Measurements from ENCODE around the gene SPACA9.

The SPACA9 gene

DNA sequence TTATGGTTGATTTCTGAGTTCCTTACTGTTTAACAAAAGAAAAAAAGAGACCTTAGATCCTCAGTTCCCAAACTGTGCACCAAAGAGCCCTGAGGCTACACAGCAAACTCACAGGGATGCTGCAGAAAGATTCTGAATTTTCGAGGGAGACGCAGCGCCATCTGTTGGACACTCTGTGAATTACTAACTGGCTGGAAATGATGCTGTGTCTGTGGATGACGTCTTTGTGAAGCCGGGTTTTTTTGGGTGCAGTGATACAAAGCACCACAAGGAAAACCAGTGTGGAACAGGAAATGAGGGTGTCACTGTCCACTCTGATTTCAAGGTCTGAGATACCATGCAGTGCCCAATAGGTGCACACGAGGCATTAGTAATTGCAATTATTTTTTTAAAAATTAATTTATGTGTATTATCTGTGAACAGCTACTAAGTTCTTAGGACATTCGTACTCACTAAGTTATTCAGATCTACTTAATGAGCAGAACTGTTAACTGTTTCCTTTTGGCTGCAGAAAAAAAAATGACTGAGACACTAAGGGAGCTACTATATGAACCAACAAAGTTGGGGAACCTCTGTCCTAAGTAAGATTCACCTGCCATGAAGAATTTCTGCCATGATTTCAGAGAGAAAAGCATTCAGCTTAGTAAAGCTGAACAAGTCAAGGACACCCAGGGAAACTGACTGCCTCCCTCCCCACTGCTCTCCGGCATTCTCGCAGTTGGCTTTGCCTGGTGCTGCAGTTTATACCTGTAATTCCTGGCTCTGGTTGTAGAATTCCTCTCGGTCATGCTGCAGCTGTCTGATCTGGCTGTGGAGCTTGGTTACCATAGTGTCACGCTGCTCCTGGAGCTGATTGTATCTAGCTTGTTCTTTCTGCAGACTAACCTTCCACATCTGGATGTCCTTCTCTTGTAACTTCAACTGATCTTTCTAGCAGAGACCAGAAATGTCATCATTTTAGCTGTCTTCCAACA, 23.4 kb downstream of the SPACA9 start:
- TF ChIP-seq, protein P1, sequence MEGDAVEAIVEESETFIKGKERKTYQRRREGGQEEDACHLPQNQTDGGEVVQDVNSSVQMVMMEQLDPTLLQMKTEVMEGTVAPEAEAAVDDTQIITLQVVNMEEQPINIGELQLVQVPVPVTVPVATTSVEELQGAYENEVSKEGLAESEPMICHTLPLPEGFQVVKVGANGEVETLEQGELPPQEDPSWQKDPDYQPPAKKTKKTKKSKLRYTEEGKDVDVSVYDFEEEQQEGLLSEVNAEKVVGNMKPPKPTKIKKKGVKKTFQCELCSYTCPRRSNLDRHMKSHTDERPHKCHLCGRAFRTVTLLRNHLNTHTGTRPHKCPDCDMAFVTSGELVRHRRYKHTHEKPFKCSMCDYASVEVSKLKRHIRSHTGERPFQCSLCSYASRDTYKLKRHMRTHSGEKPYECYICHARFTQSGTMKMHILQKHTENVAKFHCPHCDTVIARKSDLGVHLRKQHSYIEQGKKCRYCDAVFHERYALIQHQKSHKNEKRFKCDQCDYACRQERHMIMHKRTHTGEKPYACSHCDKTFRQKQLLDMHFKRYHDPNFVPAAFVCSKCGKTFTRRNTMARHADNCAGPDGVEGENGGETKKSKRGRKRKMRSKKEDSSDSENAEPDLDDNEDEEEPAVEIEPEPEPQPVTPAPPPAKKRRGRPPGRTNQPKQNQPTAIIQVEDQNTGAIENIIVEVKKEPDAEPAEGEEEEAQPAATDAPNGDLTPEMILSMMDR (IDR thresholded peaks at IDR 0.05; ENCODE audit: low read length, missing control alignments), result peak; percentile 93

DNA sequence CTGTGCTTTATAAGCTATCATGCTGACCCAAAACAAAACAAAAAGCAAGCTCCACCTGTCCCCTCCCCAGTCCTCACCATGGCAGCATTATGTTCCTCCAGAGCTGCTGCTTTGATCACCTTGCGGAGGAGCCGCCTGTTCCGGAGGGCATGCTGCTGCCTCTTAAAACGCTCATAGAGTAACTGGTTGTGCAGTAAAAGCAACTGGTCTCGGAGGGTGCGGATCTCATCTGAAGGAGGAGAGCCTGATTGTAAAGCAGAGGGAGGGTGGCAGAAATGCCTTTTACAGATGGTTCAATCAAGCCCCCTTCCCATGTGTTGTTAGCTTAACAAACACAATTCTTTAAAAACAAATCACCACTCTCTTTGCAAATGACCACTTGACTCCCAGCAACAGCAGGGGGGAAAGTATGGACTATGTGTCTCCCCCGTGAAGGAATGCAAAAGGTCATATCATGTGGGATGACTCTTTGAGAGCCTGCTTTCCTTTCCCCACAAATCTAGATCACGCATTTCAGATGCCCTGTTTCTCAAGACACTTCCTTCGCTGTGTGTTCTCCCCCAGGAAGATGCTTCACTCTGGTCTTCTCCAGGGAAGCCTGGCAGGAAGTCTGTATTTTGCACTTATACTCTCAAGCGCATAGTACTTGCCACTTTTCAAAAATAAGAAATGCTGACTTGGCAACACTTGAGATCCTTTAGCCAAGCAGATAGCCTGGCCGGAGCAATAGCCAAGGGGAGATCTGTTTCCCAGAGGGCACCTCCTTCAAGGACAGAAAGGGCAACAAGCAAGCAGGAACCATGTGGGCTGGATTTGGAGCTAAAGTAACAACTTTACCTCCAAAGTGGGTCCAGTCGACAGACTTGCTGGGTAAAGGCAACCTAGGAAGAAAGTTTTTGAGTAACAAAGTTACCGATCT, 25.1 kb downstream of the SPACA9 start:
- no peak overlapping the region for H3K4me3 ChIP-seq (replicated peaks; ENCODE audit: low read depth, low read length)
- TF ChIP-seq, protein P1 (IDR thresholded peaks at IDR 0.05; ENCODE audit: low read length, missing control alignments), result no peak
- DNase-seq (ENCODE audit: low read depth), result no peak

More for the DNA sequence above, 23.4 kb downstream of the SPACA9 start:
- peak; percentile 88 for DNase-seq (ENCODE audit: low read depth)
- H3K4me3 ChIP-seq (replicated peaks; ENCODE audit: low read depth, low read length), result no peak overlapping the region

DNA sequence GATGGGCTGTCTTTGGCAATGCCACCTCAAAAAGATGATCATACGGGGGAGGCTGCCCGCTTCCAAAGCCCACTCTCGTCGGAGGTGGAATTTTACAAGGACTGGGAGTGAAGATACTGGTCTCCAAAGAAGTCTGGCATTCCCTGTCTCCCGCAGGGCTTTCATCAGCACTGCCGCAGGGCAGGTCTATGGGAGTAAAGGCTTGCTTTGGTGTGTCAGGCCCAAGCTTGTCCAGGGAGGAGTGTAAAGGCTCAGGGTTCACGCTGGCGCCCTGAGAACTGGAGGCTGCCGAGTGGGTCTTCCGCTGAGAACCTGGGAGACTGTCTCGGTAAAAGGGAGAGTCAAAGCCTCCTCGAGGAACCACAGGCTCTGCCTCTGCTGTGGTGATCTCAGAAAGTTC, 27.0 kb downstream of the SPACA9 start:
- DNase-seq (ENCODE audit: low read depth), result no peak
- no peak overlapping the region for H3K4me3 ChIP-seq (replicated peaks; ENCODE audit: low read depth, low read length)
- TF ChIP-seq, protein P1 (IDR thresholded peaks at IDR 0.05; ENCODE audit: low read length, missing control alignments), result no peak

DNA sequence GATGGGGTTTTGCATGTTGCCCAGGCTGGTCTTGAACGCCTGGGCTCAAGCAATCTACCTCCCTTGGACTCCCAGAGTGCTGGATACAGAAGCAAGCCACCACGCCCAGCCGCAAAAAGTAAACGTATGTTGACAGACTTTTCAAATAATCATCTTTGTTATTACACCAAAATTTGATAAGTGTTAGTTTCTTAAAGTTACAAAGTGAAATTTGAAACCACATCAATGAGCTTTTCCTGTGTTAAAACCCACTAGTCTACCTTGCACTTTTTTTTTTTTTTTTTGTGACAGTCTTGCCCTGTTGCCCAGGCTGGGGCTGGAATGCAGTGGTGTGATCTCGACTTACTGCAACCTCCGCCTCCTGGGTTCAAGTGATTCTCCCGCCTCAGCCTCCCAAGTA, 29.9 kb downstream of the SPACA9 start:
- DNase-seq (ENCODE audit: low read depth), result no peak
- TF ChIP-seq, protein P1 (IDR thresholded peaks at IDR 0.05; ENCODE audit: low read length, missing control alignments), result no peak

DNA sequence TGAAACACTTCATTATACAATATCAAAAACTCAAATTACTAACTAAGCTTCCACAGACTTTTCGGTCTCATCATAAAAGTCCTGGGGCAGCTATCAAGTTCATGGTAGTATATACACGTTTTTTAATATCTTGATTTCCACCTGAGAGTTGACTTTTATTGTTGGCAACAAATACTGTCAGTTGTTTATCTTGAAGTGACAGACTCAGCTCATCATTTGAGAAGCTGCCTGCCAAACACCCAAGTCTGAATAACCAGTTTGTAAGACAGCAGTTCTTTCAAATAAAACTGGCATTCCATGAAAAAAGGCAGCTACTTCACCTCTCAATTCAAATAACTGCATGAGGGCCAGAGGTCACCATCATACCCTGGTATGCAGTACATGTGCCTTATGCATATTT, 30.6 kb downstream of the SPACA9 start:
- H3K4me3 ChIP-seq (replicated peaks; ENCODE audit: low read depth, low read length), result no peak overlapping the region
- DNase-seq (ENCODE audit: low read depth), result no peak

More for the DNA sequence above, 29.9 kb downstream of the SPACA9 start:
- H3K4me3 ChIP-seq (replicated peaks; ENCODE audit: low read depth, low read length), result no peak overlapping the region

DNA sequence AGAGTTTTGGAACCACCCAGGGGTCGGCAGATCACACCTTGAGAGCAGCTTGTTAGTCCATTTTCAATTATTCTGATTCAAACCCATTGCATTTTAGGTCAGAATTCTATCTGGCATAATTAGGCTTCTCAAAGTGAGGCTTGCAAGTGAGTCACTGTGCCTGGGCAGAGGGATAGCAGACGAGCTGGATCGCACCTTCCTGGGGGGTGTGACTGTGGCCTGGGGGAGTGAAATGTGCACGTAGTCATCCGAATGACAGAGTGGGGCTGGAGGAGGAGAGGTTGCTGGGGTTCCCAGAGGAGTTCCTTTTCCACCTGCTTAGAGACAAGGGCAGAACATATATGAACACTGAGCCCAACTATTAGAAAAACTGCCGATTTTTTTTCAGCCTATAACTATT, 31.7 kb downstream of the SPACA9 start:
- H3K4me3 ChIP-seq (replicated peaks; ENCODE audit: low read depth, low read length), result no peak overlapping the region
- TF ChIP-seq, protein P1 (IDR thresholded peaks at IDR 0.05; ENCODE audit: low read length, missing control alignments), result no peak
- DNase-seq (ENCODE audit: low read depth), result no peak

More for the DNA sequence above, 30.6 kb downstream of the SPACA9 start:
- TF ChIP-seq, protein P1 (IDR thresholded peaks at IDR 0.05; ENCODE audit: low read length, missing control alignments), result no peak
